Measurements from ENCODE around the gene ADH4.

DNA sequence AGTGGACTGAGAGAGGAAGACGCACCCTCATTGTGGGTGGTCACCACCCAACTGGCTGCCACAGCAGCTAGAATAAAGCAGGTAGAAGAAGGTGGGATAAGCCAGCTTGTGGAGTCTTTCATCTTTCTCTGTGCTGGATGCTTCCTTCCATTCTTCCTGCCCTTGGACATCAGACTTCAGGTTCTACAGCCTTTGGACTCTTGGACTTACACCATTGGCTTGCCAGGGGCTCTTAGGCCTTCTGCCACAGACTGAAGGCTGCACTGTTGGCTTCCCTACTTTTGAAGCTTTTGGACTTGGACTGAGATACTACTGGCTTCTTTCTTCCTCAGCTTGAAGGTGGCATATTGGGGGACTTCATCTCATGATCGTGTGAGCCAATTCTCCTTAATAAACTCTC lies 41.5 kb upstream of the ADH4 start:
- TF ChIP-seq, protein P1, sequence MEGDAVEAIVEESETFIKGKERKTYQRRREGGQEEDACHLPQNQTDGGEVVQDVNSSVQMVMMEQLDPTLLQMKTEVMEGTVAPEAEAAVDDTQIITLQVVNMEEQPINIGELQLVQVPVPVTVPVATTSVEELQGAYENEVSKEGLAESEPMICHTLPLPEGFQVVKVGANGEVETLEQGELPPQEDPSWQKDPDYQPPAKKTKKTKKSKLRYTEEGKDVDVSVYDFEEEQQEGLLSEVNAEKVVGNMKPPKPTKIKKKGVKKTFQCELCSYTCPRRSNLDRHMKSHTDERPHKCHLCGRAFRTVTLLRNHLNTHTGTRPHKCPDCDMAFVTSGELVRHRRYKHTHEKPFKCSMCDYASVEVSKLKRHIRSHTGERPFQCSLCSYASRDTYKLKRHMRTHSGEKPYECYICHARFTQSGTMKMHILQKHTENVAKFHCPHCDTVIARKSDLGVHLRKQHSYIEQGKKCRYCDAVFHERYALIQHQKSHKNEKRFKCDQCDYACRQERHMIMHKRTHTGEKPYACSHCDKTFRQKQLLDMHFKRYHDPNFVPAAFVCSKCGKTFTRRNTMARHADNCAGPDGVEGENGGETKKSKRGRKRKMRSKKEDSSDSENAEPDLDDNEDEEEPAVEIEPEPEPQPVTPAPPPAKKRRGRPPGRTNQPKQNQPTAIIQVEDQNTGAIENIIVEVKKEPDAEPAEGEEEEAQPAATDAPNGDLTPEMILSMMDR (IDR thresholded peaks at IDR 0.05), result no peak
- no peak for TF ChIP-seq POLR2A (IDR thresholded peaks at IDR 0.05)
- TF ChIP-seq EP300 (IDR thresholded peaks at IDR 0.05; ENCODE audit: low read depth), result no peak
- TF ChIP-seq POLR2AphosphoS5 (IDR thresholded peaks at IDR 0.05), result no peak
